NCI-H2196 treated with DMSO at 0.1 percent for 48 hours (cell line): ENCODE results near the gene SGTB.
"Not testable (repeated sequence)": the region's sequence is repeated elsewhere in the genome, so short reads cannot be mapped to it uniquely, and the experiment has no call there.

Experiments used
- DNase-seq: peaks from one replicate; lab custom pipeline; 2025; ENCODE audit not compliant: unreplicated experiment; lab: John Stamatoyannopoulos, UW

Gene SGTB

GRCh38 chr5:65734921-65735320 is 13.0 kb upstream of the SGTB start:
- no peak for DNase-seq

- DNase-seq = not testable (repeated sequence)
Observed at GRCh38 chr5:65734196-65734775, 12.4 kb upstream of the SGTB start.

DNA sequence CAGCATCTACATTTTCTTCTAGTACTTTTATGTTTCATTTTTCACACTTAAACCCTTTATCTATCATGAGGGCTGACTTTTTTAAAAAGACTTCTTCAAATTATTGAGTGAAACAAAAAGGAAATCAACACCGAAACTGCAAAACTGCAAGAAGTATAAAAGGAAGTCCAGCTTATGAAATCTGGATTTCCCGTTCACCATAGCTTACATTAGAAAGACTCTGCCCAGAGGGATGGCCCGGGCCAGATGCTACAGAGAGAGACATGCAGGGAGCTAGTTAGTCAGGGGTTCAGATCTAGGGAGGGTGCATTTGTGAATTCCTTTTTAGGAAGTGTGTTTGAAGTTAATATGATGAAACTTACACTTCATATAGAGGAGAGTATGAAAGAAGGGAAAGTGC is 10.1 kb upstream of the SGTB start:
- DNase-seq = not testable (repeated sequence)

GRCh38 chr5:65730910-65731309 is 9.0 kb upstream of the SGTB start:
- DNase-seq = no peak

DNA sequence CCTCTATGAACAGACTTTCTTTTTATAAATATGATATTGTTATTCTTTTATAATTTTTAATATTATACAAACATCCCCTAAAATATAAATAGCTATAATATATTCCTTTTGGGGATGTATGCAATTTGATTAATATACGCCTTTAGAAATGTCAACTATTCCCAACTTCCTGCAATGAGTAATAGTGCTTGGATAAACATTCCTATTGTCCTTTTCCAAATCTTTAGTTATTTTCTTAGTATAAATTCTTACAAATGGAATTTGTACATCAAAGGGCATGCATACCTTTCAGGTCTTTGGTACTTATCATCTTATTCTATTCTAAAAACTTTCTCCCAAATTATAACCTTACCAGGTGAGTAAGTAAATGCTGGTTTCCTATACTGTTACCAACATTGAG is 6.3 kb upstream of the SGTB start:
- no peak for DNase-seq

DNA sequence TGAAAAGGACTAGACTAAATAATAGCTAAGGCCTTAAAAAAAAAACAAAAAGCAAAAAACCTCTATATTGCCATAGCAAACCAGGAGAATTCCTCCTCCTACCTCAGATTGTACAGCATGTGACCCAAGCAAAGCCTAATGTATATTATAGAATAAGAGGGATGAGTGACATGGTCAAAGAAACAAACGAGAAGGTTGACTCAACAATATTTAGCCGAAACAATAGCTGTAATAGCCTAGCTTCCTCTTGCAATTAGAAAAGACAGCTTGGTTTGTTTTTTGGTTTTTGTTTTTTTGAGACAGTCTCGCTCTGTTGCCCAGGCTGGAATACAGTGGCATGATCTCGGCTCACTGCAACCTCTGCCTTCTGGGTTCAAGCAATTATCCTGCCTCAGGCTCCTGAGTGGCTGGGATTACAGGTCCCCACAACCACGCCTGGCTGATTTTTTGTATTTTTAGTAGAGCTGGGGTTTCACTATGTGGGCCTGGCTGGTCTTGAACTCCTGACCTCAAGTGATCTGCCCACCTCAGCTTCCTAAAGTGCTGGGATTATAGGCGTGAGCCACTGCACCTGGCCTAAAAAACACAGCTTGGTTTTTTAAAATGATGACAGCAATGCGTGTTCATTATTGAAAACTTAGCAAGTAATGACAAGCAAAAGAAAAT is 5.7 kb upstream of the SGTB start:
- no peak for DNase-seq

GRCh38 chr5:65722575-65723403 is 880 bp upstream of the SGTB start:
- DNase-seq = no peak

DNA sequence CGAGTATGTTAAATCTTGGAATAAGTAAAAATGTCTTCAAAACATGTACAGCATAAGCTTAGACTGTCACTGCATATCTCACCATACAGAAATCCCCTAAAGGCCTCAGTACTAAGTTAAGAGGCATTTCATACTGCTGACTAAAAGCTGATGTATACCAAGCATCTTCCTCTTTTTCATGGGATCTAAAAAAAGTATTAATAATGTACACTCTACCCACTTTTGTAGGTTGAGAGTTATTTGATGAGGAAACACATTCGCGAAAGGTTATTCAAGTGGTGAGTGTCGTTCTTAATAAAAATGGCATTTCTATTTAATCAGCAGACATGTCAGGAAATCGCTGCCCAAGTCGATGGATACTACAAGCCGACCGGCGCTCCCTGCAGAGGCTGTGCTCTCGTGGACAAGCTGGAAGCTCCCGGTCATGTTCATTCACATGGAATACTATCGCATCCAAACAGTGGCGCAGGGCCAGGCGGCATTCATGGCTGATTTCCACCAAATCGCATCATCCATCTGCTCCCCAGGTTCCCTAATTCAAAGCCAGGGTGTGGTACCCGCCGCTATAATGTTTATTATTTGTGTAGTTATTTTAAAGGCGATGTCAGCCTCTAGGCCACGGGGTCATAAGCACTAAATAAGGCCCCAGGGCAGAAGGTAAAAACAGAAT is 724 bp downstream of the SGTB start:
- no peak for DNase-seq

DNA sequence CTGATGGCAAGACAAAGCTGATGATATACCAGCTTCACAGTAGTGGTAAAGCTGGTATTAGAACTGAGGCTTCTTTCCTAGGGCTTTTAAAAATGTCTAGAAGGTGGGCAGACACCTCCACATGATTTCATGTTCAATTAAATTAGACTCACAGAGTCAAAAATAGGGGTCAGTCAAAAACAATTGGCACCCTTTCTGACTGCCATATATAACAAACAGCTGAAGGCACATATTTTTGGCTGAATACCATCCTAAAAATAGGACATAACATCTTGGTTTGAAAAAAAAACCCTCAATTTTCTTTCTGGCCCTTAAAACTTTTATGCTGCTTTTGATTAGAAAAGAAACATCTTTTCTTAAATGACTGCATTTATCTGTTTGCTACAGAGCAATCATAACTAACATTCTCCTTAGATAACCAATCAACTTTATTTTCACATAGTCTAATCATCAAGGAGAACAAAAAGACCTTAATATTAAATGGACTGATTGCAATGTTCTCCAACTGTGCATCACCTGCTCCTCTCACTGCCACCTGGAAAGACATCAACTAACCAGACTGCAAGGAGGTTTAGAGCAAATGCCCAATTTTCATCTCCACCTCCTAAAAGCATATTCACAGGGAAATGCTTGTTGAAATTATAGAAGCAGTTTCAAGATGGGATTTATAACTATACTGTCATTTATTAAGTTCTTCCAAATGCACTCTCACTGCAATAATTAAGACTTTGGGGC is 3.2 kb downstream of the SGTB start:
- DNase-seq = no peak

DNA sequence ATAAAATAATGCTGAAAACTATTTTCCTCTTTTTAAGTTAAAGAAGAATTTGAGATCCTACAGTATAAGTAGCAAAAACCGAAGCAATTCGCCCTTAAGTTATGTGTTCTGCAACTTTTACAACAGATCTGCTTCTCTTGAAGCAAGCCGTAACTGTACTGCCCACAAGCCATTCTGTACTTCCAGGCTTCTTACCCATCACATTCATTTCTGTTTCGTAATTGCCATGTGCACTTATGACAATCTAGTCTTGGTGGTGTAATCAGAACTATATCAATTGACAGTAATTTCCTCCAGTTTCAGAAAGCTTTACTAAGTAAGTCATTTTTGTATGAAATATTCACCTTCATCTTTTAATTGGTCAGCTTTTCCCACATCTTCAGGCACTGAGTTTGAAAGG is 13.8 kb downstream of the SGTB start:
- no peak for DNase-seq

- DNase-seq = no peak
Observed at GRCh38 chr5:65707663-65708062, 14.2 kb downstream of the SGTB start.

- no peak for DNase-seq
Observed at GRCh38 chr5:65704621-65705239, 17.2 kb downstream of the SGTB start.

DNA sequence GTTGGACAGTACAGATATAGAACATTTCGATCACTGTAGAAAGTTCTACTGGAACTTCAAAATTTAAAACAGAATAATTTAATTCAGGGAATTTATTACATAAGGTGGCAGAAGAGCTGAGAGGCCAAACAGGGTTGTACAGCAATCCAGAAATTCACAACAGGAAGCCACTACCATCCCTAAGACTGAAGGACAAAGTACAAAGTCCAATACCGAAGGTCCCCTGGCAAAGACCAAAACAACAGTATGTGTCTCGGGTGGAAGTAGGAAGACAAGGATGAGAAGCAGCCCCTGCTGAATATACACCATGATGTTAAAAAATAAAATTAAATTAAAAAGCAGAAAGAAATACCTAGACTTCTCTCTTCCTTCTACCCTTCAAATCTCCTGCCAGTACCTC is 19.9 kb downstream of the SGTB start:
- no peak for DNase-seq

DNA sequence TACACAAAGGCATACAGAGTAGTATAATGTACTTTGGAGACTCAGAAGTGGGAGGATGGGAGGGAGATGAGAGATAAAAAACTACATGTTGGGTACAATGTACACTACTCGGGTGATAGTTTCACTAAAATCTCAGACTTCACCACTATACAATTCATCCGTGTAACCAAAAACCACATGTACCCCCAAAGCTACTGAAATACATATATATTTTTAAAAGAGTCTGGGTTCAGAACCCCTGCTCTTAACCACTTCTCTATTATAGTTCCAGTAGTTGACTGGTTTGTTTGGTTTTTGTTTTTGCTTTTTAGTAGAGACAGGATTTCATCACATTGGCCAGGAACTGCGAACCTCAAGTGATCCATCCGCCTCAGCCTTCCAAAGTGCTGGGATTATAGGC is 22.6 kb downstream of the SGTB start:
- DNase-seq = no peak

DNA sequence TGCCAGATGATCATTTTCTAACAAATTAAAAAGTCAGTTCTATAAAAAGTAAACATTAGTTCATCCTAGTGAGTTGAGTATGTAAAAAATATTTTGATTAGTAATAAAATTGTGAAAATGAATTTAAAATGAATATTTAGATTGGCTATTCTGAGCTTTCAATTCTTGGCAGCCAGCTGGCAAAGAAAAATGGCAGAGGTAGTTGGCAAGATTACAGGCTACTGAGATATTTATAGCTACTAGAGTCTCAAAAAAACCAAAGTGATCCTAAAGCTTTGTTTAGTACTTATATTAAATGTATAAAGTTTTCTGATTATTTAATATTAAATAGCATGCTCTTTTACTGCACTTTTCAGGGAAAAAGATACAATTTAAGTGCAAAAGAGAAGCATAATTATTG is 25.0 kb downstream of the SGTB start:
- no peak for DNase-seq

GRCh38 chr5:65695896-65696295 is 26.0 kb downstream of the SGTB start:
- DNase-seq = no peak

DNA sequence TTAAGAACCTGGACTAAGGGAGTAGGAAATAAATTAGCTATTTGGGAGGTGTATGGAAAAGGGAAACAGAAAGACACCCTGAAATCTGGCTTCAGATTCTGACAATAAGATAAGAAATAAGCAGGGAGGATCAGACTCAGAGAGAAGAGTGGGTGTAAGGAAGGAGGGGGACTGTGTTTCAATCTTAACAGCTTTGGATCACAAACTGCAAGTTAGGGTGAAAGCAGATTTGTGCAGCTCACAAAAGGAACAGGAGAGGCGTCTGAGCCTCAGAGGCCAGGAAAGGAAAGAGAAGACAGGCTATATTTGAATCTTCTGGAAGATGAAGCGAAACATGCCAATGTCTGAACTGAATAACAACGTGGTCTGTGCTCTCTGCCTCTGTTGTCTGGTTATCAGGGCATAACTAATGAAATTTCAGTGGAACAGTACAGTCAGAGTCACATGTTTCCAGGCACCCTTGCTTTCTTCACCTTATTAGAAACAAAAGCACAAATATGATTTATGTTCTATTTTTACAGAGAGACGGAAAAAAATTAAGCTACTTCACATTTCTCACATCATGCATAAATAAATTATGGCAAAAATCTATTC is 26.6 kb downstream of the SGTB start:
- DNase-seq = no peak

GRCh38 chr5:65693121-65693520 is 28.8 kb downstream of the SGTB start:
- no peak for DNase-seq

- no peak for DNase-seq
Observed at GRCh38 chr5:65682148-65682547, 39.8 kb downstream of the SGTB start.

GRCh38 chr5:65676056-65676455 is 45.9 kb downstream of the SGTB start:
- not testable (repeated sequence) for DNase-seq
